ENCODE data around the gene KATNIP.
"Not testable (repeated sequence)": the region's sequence is repeated elsewhere in the genome, so short reads cannot be mapped to it uniquely, and the experiment has no call there.

KATNIP gene

DNA sequence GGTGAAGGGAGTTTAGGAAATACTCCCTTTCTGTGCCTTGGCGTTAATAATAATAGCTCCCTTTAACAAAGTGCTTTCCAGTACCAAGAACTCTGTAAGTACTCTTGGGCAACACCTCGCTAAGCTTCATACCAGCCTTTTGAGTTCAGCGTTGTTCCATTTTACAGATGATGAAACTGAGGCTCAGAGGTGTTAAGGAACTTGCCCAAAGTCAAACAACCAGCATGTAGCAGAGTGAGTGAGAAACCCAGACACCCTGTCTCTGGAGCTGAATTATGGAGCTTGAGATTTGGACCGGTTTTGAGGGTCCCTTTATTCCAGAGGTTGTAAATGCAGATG is 607 bp downstream of the KATNIP start:
- no peaks in the 10 kb centered on the region for H3K9me3 ChIP-seq (ENCODE audit: control insufficient read depth, insufficient read depth, low read length)
- no peaks in the 10 kb centered on the region for H3K4me1 ChIP-seq (ENCODE audit: insufficient read depth, low read length)
- H3K9ac ChIP-seq (ENCODE audit: low read depth, low read length) = peak overlapping the region; percentile 80; the same call in 1 of the 2 replicates
- peaks cover 1% of the 10 kb centered on the region; the same call in 1 of the 2 replicates for H3K36me3 ChIP-seq (ENCODE audit: insufficient read depth, low read length)

DNA sequence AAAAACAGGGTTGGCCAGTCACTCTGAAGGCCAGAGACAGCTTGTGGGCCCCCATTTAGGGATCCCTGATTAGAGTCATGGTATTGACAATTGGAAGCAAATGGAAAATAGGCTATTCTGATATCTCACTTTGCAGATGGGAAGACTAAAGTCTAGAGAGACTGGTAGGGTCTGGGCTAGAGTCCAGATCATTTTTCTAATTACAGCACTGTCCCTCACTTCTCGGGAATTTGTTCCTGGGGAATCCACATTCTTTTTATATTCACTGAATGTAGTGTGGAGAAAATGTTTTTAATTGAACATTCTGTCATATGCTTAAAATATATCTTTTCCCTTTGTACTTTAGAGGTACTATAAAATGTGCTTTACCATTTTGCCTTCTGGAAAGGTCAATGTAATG is 1.1 kb downstream of the KATNIP start:
- no peaks in the 10 kb centered on the region for H3K4me1 ChIP-seq (ENCODE audit: insufficient read depth, low read length)
- no peaks in the 10 kb centered on the region for H3K9me3 ChIP-seq (ENCODE audit: control insufficient read depth, insufficient read depth, low read length)
- peak overlapping the region; percentile 80; the same call in 1 of the 2 replicates for H3K9ac ChIP-seq (ENCODE audit: low read depth, low read length)
- H3K36me3 ChIP-seq (ENCODE audit: insufficient read depth, low read length) = no peaks in the 10 kb centered on the region

DNA sequence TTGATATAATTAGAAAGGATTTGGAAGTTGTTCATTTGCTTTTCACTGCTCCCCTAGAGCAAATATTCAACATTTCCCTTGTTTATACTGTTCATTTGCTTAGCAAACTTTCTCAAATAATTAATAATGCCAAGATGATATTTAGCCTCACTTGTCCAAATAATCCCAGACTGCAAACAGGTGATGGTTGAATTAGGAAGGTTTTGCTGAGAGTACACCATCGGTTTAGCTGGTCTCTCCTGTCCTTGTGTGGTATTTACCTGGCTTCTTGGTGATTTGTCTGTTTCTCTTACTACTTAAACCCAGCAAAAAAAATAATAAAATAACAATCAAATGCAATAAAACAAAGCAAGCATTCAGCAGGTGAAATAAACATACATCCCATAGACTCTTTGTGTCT is 6.5 kb downstream of the KATNIP start:
- H3K9me3 ChIP-seq (ENCODE audit: control insufficient read depth, insufficient read depth, low read length) = no peaks in the 10 kb centered on the region
- H3K4me1 ChIP-seq (ENCODE audit: insufficient read depth, low read length) = no peaks in the 10 kb centered on the region
- H3K36me3 ChIP-seq (ENCODE audit: insufficient read depth, low read length) = no peaks in the 10 kb centered on the region
- H3K9ac ChIP-seq (ENCODE audit: low read depth, low read length) = no peak overlapping the region

DNA sequence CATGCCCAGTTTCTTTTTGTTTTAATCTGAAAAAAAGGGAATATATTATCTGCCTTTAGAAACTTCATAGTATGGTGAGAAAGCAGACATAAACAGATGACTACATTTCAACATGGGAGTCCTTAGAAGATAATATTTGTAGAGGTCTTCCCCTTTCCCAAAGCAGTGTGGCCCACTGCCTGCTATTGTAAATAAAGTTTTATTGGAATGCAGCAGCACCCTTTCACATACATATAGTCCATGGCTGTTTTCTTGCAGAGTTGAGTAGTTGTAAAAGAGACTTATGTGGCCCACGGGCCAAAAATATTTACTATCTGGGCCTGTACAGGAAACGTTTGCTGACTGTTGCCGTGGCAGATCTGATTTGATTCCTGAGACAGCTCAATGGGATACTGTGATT is 8.5 kb downstream of the KATNIP start:
- Histone ChIP-seq H3K36me3 (ENCODE audit: insufficient read depth, low read length) (no peaks in the 10 kb centered on the region), H3K9ac (ENCODE audit: low read depth, low read length) (no peak overlapping the region)

DNA sequence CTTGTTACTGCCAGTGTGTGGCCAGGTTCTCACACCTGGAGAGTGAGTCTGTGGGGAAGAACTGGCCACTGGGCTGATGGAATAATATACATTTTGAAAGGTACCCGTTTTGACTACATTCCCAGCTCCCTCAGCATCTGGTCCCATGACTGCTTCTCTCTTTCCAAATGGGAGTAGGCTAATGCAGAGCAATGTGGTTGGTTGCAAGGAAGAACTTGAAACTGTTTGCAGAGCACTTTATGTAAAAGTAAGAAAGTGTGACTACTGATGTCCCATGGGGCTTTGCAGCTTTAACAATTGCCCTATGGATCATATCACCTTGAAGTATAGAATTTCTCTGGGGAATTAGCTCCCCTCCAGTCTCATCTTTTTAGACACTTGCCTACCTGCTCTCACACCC is 9.0 kb downstream of the KATNIP start:
- H3K4me1 ChIP-seq (ENCODE audit: insufficient read depth, low read length) = no peaks in the 10 kb centered on the region
- H3K36me3 ChIP-seq (ENCODE audit: insufficient read depth, low read length) = no peaks in the 10 kb centered on the region
- H3K9me3 ChIP-seq (ENCODE audit: control insufficient read depth, insufficient read depth, low read length) = no peaks in the 10 kb centered on the region
- H3K9ac ChIP-seq (ENCODE audit: low read depth, low read length) = no peak overlapping the region

More for the DNA sequence above, 8.5 kb downstream of the KATNIP start:
- no peaks in the 10 kb centered on the region for H3K9me3 ChIP-seq (ENCODE audit: control insufficient read depth, insufficient read depth, low read length)
- no peaks in the 10 kb centered on the region for H3K4me1 ChIP-seq (ENCODE audit: insufficient read depth, low read length)

DNA sequence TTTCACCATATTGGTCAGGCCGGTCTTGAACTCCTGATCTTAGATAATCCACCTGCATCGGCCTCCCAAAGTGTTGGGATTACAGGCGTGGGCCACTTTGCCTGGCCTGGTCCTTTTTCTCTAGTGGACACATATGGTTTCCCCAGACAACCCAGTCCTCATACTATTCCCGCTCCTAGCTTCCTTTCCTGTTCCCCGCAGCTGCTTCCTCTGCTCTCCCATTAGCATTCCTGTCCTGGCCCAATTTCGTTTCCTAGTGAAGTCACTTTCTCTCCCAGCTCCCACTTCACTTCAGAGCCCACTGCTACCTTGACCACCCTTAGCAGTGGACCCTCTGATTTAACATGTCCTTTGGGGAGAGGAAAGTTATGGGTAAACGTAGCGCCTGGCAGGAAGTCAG is 11.3 kb downstream of the KATNIP start:
- Histone ChIP-seq H3K36me3 (ENCODE audit: insufficient read depth, low read length) (no peaks in the 10 kb centered on the region), H3K4me1 (ENCODE audit: insufficient read depth, low read length) (no peaks in the 10 kb centered on the region), H3K9me3 (ENCODE audit: control insufficient read depth, insufficient read depth, low read length) (no peaks in the 10 kb centered on the region), H3K9ac (ENCODE audit: low read depth, low read length) (no peak overlapping the region)

DNA sequence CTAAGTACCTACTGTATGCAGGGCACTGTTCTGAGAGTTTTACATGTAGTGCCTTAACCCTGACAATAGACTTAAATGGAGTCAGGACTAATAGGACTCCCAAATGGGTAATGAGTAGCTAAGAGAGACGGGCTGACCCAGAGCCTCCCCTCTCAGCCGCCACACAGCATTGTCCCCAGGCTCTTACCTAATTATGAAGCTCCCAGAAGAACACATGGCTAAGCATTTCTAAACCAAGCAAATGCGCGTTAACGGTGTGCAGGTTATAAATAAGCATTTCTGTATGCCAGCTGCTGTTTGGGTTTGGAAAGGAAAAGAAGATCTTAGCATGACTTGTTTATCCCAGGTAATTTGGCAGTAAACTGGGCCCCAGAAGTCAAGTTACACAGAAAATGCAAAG is 14.3 kb downstream of the KATNIP start:
- no peaks in the 10 kb centered on the region for H3K36me3 ChIP-seq (ENCODE audit: insufficient read depth, low read length)
- no peaks in the 10 kb centered on the region for H3K9me3 ChIP-seq (ENCODE audit: control insufficient read depth, insufficient read depth, low read length)
- no peak overlapping the region for H3K9ac ChIP-seq (ENCODE audit: low read depth, low read length)
- no peaks in the 10 kb centered on the region for H3K4me1 ChIP-seq (ENCODE audit: insufficient read depth, low read length)

DNA sequence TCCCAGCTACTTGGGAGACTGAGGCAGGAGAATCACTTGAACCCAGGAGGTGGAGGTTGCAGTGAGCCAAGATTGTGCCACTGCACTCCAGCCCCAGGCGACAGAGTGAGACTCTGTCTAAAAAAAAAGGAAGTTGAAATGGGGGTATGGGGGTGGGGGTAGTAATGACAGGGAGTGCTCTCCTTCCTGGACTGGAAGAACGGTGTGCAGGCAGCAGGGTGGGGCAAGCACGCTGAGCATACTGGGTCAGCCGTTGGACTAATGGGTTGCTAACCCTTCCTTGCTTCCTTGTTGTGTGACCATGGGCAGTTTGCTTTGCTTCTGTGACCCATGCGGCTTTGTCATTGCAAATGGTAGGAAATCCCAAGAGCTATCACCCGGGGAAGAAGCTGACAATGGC is 16.5 kb downstream of the KATNIP start:
- Histone ChIP-seq H3K4me1 (ENCODE audit: insufficient read depth, low read length) (no peaks in the 10 kb centered on the region), H3K36me3 (ENCODE audit: insufficient read depth, low read length) (no peaks in the 10 kb centered on the region), H3K9me3 (ENCODE audit: control insufficient read depth, insufficient read depth, low read length) (no peaks in the 10 kb centered on the region), H3K9ac (ENCODE audit: low read depth, low read length) (no peak overlapping the region)

DNA sequence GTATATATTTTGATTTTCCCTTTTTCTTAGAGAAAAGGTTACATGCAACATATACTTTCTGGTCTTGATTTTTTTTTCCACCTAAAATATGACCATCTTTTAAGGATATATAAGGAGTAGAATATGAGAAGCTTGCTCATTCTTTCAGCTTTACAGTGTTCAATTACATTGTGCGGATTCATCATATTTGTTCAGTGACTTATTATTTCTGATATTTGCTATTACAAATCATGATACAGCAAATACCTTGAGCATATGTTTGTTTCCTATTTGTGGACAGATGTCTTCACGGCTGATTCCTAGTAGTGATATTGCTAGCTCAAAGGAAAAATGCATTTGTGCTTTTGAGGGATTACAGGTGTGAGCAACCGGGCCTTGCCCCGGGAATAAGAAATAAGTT is 18.1 kb downstream of the KATNIP start:
- Histone ChIP-seq H3K9me3 (ENCODE audit: control insufficient read depth, insufficient read depth, low read length) (no peaks in the 10 kb centered on the region), H3K4me1 (ENCODE audit: insufficient read depth, low read length) (peaks cover 6% of the 10 kb centered on the region; the same call in 1 of the 2 replicates), H3K36me3 (ENCODE audit: insufficient read depth, low read length) (no peaks in the 10 kb centered on the region), H3K9ac (ENCODE audit: low read depth, low read length) (no peak overlapping the region)

DNA sequence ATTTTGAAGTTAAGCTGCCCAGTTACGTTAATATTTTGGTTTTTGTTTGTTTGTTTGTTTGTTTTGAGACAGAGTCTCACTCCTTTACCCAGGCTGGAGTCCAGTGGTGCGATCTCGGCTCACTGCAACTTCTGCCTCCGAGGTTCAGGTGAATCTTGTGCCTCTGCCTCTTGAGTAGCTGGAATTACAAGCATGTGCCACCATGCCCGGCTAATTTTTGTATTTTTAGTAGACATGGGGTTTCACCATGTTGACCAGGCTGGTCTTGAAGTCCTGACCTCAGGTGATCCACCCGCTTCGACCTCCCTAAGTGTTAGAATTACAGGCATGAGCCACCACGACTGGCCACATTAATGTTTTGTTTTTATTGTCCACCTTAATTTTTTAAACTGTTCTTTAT is 21.0 kb downstream of the KATNIP start:
- H3K4me1 ChIP-seq (ENCODE audit: insufficient read depth, low read length); H3K9me3 ChIP-seq (ENCODE audit: control insufficient read depth, insufficient read depth, low read length); H3K36me3 ChIP-seq (ENCODE audit: insufficient read depth, low read length); H3K9ac ChIP-seq (ENCODE audit: low read depth, low read length): not testable (repeated sequence)

DNA sequence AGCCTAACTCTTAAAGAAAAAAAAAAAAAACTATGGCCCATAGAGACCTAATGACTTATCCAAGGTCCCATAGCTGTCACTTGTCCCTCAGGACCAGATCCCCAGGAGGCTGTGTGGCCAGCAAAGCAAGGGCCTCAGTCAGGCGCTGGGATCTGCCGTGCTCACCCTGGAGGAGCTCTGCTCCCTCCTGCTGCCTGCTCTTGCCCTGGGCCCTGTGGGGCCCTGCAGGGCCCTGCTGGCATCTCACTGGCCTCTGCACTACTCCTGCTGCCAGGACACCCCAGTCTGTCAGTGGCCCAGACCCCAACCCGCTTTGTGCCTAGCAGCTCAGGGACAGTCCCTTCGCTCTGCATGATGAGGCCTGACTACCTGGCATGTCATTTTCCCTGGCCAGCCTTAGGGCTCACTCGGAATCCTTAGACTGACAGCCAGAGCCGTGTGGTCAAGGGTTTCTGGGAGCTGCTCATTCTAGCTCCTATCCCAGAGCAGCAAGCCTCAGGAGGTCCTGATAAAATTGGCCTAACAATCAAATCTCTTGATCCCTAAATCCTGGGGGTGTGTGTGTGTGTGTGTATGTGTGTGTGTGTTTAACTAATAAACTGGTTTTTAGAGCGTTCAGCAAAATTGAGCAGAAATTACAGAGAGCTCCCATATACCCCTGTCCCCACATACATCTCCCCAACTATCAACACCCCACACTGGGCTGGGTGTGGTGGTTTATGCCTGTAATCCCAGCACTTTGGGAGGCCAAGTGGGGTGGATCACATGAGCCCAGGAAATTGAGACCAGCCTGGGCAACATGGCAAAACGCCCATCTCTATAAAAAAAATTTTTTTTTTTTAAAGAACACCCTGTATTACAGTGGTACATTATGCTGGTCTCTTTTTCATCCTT is 21.7 kb downstream of the KATNIP start:
- no peaks in the 10 kb centered on the region; the same call in 1 of the 2 replicates for H3K36me3 ChIP-seq (ENCODE audit: insufficient read depth, low read length)
- H3K9me3 ChIP-seq (ENCODE audit: control insufficient read depth, insufficient read depth, low read length) = no peaks in the 10 kb centered on the region
- H3K4me1 ChIP-seq (ENCODE audit: insufficient read depth, low read length) = peaks cover 6% of the 10 kb centered on the region; the same call in 1 of the 2 replicates
- no peak overlapping the region for H3K9ac ChIP-seq (ENCODE audit: low read depth, low read length)

DNA sequence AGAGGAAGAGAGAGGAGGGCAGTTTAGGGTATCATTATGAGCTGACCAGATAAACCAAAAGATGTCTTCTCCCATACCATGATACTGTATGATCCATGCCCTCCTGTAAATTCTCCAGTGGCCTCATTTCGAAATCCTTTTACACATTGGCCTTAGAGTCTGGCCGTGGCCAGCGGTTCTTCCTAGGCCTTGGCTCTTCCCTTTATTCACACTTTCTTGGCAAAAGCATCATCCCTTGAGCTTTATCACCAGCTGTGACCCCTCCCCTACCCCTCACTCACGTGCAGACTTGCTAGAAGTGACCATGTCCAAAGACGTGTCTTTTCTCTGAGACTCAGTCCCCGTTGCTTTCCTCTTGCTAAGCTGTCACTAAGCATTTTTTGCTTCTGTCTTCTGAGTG is 22.8 kb downstream of the KATNIP start:
- H3K9me3 ChIP-seq (ENCODE audit: control insufficient read depth, insufficient read depth, low read length) = no peaks in the 10 kb centered on the region
- H3K4me1 ChIP-seq (ENCODE audit: insufficient read depth, low read length) = peaks cover 6% of the 10 kb centered on the region; the same call in 1 of the 2 replicates
- H3K9ac ChIP-seq (ENCODE audit: low read depth, low read length) = no peak overlapping the region
- no peaks in the 10 kb centered on the region; the same call in 1 of the 2 replicates for H3K36me3 ChIP-seq (ENCODE audit: insufficient read depth, low read length)

DNA sequence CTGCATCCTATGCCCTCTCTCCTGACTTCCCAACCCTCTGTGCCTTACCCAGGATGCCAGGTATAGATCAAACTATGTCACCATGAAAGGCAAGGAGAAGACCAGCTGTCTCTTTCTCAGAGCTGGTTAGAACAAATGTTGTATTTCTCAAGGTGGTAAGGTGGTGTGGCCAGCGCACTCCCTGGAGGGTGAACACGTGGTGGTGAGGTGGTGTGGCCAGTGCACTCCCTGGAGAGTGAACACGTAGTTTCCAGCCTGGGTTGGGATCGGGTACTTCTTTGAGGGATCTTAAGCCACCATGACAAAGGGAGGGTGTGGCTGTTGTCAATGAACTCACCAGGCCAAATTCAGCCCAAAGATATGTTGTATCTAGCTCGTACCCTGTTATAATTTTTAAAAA is 26.8 kb downstream of the KATNIP start:
- no peak overlapping the region for H3K9ac ChIP-seq (ENCODE audit: low read depth, low read length)
- H3K4me1 ChIP-seq (ENCODE audit: insufficient read depth, low read length) = peaks cover 19% of the 10 kb centered on the region; the same call in 1 of the 2 replicates
- H3K36me3 ChIP-seq (ENCODE audit: insufficient read depth, low read length) = no peaks in the 10 kb centered on the region; the same call in 1 of the 2 replicates
- no peaks in the 10 kb centered on the region for H3K9me3 ChIP-seq (ENCODE audit: control insufficient read depth, insufficient read depth, low read length)

DNA sequence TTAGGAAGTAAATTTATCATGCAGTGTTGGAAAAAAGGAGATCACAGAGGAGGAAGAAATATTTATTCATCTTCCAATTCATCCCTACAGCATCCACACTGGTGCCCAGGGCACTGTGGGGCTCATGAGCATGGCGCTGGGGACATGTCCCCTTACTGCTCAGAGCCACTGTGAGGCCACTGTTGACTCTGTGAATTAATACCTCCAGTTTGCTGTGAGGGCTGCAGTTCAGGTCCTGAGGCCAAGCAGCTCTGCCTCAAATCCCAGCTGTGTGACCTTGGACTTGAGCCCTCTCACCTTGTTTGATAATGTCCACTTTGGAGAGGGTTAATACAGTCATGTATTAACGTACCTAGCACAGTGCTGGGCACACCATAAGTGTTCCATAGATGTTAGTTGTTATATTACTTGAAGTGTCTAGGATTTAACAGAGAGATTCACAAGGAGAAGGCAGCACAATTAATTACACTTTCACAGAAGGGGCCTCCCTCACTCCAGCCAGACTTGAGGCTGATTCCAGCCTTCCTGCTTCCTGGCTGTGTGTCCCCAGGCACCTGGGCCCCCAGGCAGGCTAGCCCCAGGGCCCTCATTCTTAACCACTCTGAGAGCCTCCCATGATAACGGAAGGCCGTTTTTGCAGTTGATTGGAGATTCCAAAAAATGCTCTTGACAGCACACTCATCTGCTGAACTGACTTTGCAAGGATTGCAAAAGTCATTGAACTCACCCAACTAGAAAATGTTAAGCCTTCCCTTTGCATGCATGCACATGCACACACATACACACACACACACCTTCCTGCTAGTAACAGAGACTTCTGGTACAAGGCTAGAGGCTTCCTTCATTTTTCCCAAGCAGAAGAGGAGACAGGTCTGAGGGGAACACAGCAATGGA is 29.4 kb downstream of the KATNIP start:
- H3K36me3 ChIP-seq (ENCODE audit: insufficient read depth, low read length) = no peaks in the 10 kb centered on the region; the same call in 1 of the 2 replicates
- H3K9me3 ChIP-seq (ENCODE audit: control insufficient read depth, insufficient read depth, low read length) = no peaks in the 10 kb centered on the region
- H3K9ac ChIP-seq (ENCODE audit: low read depth, low read length) = no peak overlapping the region
- H3K4me1 ChIP-seq (ENCODE audit: insufficient read depth, low read length) = peaks cover 17% of the 10 kb centered on the region
